GM19468 (cell line): ENCODE results near the gene PPP6C.

Experiments
- ATAC-seq: cut with Tn5 transposase; IDR thresholded peaks from one replicate; pipeline ENCODE4 v1.9.1; 2021; ENCODE audit warnings: mild to moderate bottlenecking, moderate library complexity, moderate number of reproducible peaks; ENCODE audit not compliant: unreplicated experiment; ENCODE audit errors: extremely low read depth

PPP6C gene

GRCh38 chr9:125103770-125104460 lies 85.7 kb downstream of the PPP6C start:
- ATAC-seq: no peak

- no peak for ATAC-seq
Measured at GRCh38 chr9:125103021-125103420, 86.6 kb downstream of the PPP6C start.

GRCh38 chr9:125100822-125101221 lies 88.8 kb downstream of the PPP6C start:
- ATAC-seq: no peak

- no peak for ATAC-seq
Measured at GRCh38 chr9:125099816-125100215, 89.8 kb downstream of the PPP6C start.
